Femur (tissue), 1 donor: ENCODE results near the gene LAMA4.
"Not testable (repeated sequence)": the region's sequence is repeated elsewhere in the genome, so short reads cannot be mapped to it uniquely, and the experiment has no call there.

Experiments
- DNase-seq: peaks from one replicate; pipeline ENCODE4 v3.0.0-alpha.2; 2017

Gene LAMA4

DNA sequence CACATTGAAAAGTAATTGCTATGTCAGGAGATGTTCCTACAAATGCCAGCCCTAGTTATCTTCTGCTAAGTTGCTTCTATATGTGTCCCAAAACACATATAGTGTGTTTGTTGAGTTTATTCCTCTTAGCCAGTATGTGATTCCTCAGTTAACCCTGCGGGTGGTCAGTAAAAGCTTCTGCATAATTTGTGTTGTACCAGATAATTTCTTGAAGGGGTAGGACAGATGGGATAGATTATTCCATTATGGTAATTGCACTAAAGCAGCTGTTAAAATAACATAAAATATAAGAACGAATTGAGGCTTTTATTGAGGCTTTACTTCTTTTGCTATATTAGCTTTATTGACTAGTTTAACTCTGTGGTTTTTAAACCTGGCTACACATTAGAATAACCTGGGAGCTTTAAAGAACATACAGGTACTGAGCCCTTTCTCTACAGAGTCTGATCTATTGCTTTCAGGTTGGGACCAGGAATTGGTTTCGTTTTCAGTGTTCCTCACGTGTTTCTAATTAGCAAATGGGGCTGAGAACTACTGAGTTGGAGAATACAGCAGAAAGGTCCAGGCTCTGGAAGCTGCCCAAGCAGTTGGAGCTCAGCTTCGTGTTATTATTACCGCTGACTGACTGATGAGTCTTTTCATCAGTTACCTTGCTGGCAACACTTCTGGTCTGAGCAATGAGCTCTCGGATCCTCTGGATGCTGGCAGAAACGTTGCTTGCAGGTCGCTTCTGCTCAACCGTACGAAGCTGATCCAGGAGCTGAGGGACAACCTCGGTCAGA, 110.0 kb downstream of the LAMA4 start:
- no peak for DNase-seq

DNA sequence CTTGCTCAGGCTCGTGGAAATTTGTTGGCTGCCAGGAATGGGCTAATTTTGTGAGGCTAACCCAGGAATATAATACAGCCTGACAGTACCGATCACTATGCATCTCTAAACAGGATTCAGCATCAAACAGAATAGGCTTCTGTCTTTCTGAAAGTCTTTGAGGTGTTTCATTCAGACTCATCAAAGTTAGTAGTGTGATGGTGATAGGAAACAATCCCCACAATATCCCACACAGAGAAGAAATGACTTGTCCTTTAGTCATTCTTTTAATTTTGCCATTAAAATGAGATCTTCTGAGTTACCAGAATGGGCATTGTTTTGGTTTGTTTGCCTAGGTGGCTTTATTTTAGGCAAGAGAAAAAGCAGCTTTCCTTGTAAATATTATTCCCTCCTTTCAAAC, 112.7 kb downstream of the LAMA4 start:
- DNase-seq = no peak

DNA sequence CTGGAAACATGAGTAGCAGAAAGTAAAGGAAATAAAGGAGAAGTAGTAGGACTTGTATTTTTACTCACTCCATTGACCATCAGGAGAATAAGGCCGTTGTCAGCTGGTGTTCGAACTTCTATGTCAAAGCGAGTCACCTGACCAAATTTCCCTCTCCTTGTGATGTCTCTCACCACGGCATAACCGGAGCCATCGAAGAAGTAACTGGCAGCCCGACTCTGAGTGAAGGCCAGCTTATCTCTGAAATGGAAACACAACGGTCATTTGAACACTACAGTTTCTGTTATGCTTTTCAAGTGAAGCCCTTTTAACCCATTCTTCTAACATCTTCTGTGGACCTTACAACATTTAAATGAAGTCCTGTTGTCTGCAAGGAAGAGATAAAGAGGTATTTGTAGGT, 115.3 kb downstream of the LAMA4 start:
- DNase-seq = no peak

DNA sequence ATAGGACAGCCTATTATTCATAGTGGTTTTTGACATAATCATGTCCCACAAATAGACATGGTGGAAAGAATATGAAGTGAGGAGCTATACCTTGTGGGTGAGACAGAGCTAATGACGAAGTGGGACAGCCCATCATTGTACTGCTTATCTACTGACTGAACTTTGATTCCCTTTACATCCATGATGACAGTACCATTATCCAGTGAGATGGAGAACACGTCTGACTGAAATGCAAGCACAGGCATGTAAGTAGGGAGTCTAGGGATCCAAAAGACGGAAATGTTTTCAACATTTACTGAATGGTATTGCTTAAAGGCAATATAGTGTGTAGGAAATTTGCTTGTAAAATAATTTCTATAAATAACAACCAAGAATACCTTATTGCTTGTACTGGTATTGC, 123.5 kb downstream of the LAMA4 start:
- DNase-seq = no peak

DNA sequence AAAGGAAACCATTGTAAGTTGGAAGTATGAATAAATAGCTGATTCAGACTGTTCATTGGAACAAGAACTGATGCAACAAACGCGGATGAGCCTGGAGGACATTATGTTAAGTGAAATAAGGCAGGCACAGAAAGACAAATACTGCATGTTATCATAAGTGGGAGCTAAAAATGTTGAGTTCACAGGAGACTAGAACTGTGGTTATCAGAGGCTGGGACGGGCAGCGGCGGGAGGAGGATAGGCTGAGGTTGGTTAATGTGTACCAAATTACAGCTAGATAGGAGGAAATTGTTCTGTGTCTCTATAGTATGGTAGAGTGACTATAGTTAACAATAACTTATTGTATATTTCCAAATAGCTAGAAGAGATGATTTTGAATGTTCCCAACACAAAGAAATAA, 126.2 kb downstream of the LAMA4 start:
- DNase-seq = no peak

DNA sequence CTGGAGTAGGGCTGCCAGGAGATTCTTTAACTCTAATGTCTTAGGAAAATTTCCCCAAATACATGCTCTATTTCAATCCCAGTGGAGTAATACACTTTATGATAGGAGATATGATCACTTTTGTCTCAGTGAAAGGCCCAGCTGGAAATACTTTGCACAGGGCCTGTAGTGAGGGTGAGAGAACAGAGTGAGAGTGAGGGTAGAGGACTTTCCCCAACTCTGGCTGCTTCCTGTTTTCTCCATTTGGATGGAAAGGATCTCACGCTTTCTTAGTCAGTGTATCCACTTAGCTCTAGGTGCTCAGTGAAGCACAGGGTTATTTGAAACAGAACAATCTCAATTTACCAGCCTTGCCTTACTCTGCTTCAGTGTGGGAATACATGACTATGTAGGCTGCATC, 130.4 kb downstream of the LAMA4 start:
- DNase-seq = no peak

DNA sequence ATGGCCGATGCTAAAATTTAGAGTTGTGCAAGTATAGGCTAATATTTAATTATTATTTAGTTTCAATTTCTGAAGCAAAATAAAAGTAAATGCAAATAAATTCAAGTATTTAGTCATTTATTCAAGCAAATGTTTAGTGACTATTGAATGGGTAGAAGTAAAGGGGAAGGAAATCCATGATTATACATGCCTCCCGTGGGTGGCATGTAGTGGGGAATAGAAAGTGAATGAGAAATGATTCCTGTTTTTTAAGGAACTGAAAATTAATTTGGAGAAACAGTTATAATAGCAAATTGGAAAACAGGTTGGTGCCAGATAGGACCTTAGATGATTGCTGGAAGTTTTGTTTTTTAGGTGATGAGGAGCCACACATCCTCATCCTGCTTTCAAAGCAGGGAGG, 131.6 kb downstream of the LAMA4 start:
- no peak for DNase-seq

DNA sequence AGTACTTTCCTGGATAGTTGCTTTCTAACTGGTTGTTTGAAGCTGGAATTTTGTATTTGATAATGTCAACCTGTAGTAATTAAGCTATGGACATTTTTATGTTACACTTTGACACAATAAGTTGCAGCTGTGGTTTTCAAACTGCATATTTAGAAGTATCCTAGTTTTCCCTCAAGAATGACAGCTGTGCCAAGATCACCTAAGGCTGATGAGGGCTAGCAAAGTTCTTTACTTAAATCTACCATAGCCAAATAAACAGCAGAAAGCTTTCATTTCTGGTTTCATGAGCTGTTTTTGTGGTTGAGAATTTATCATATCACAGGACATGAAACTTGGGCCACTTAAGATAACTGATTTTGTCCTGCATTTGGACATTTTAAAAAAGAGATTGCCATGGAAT, 136.3 kb downstream of the LAMA4 start:
- no peak for DNase-seq

DNA sequence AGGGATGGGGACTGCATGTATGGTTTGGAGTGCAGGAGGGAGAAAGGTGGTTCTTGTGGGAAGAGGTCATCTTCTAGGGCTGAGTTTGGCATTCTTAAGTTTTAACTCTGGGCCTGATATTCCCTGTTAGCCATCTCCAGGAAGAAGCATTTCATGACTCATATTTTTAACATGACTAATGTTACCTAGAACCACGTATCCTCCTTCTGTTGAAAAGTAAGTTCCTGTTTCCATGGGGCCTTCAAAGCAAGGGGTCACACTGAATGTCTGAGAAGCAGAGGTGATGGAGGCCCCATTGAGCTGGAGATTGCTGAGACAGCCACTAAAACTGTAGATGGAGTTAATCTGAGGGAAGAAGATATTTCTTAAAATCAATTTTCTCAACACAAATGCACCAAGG, 136.8 kb downstream of the LAMA4 start:
- DNase-seq = no peak

DNA sequence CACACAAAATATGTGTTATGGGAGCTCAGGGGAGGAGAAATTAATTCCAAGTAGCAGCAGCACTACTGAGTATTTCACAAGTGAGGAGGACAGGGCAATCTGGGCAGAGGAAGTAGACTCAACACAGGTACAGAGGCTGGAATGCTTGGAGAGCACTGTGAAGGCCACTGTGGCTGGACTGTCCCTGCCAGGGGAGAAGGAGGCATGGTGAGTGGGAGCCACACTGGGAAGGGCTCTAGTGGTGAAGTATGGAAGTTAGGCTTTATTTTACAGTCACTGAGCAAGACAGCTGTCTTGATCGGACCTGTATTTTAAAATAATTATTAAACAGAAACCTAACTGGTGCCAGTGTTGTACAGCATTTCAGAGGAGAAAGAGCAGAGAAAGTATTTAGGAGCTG, 138.1 kb downstream of the LAMA4 start:
- DNase-seq = no peak

DNA sequence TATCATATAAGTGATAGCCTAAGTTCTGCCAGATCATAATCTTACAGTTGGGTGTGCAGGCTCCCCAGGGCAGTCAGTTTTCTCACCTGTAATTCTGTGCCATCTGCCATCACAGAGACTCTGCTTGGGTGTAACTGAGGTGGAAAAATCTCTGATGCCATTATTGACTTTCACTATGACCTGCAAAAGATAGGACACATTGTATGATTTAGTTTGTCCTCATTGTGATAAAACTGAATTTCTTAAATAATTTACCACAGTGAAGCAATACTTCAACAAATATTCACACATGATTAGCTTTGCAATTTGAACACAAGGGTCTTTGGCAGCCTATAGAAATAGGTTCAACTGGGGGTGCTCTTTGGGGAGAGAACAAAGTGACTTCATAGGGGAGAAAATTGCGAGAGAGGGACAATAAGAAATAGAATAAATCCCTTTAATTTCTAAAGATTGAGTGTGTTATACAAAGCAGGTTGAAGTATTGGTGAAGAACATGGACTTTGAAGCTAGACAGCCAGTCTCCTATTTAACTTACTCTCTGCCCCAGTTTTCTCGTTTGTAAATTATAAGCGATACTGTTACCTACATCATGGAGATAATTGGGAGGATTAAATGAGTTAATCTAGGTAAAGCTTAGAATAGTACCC, 139.7 kb downstream of the LAMA4 start:
- DNase-seq = no peak

DNA sequence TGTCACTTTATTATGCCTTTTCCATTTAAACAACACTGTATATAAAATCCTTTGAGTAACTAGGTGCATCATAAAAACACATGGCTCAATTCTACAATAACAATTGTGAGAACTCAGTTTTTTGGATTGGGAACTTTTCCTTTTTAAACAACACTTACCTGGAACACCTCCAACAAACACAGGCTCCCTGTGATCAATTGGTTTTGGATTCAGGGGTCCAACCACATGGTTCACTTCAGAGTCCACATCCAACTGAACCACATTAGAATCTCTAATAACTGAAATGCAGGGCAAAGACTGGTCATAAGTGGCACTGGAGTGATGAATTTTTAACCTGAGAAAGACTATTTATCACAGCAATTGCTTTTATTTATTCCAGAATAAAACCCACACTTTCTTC, 140.4 kb downstream of the LAMA4 start:
- no peak for DNase-seq

DNA sequence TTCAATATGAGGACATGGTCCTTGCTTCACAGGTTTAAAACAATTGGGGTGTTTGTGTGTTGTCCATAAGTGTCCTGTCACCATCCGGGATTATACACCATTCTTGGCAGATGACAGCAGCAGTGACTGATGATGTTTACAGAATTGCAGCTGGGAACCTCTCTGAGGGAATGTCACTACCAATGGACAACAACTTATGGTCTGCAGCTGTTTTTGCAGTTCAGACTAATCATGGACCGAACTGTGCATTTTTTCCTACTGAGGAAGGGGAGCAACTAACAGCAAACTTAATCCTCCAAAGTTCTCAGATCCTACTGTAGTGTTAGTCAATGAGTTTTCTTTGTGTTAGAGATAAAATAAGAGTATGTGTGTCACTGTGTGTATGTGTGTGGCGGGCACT, 140.9 kb downstream of the LAMA4 start:
- peak; percentile 26 for DNase-seq

DNA sequence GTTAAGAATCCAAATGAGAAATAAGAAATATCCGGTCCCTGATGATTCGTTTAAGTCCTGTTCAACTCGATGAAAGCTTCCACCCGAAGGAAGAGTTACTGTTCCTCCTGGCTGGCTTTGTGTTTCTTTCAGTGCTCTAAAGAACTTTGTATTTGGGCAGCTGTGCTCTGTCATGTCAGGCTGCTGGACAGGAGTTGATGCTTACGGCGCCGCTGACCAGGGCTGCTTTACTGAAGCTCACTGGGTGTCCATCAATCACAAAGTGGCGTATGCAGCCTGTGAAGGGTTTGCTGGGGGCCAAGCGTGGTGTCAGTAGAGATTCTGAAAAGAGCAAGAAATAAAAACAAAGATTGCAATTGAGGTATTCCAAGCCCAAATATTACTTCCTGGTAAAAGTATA, 145.1 kb downstream of the LAMA4 start:
- no peak for DNase-seq

DNA sequence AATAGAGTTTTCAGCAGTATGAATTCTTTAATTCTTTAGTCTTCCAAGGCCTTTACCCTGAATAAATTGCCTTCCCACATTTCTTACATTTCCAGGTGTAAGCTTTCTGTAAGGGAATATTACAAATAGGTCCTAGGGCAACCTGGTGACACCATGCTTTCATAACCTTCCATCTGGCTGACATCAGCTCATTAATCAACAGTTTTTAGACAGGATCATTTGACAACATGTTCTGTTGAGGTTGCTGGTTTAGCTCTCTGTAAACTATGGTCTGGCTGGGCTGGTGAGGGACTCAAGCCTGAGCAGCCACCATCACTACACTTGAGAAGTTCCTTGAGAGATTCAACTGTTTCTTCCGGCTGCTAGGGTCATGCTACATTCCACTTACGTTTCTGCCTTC, 147.8 kb downstream of the LAMA4 start:
- DNase-seq = no peak

DNA sequence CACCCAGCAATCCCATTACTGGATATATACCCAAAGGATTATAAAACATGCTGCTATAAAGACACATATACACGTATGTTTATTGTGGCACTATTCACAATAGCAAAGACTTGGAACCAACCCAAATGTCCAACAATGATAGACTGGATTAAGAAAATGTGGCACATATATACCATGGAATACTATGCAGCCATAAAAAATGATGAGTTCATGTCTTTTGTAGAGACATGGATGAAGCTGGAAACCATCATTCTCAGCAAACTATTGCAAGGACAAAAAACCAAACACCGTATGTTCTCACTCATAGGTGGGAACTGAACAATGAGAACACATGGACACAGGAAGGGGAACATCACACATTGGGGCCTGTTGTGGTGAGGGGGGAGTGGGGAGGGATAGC, 148.3 kb downstream of the LAMA4 start:
- not testable (repeated sequence) for DNase-seq

DNA sequence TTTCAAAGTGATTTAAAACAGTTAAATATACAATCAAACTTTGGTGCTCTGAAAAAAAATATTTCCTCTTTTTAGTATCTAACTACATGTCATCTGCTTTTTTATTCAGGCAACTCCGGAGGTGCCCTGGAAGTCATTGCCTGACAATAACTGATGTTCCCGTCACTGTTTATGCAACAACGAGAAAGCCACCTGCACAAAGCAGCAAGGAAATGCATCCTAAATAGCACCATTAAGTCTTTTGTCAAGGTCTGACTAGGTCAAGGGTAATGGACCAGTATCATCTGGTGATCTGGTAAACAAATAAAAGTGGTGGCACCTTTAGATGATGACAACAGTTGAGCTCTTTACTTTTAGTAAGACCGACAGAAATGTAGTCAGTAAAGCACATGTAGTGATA, 153.8 kb downstream of the LAMA4 start:
- no peak for DNase-seq

DNA sequence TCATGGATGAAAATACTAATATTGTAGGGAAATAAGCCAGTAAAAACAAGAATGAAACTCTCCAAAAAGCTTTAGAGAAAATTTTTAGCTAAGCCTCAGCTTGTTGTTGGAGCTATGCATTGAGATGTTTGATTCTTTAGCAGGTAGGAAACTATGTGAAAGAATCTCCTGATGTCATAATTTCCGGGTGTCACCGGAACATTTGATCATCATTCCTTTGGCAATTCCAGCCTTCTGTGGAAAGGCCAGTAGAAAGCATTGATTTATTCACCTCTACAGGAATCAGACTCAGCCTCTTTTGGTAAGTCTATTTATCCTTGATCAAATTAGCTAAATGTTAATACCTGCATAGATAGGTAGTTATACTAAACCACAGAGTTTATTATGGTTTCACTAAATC, 157.5 kb downstream of the LAMA4 start:
- DNase-seq = no peak

DNA sequence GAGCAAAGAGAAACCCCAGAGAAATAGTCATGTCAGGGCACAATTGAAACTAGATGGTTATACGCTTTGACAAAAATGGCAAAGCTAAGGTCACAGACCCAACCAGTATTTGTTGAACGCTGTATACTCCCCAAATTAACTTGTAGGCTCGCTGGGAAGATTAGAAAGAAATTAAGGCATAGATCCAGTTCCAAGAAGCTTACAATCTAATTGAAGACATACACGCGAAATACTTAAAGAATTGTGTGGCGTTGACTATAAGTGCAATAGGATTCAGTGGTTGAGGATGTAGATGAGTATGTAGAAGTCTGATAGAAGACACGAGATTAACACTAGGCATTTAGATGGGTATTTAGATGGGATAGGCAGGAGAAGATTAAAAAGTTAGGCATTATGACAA, 166.5 kb downstream of the LAMA4 start:
- DNase-seq = no peak

DNA sequence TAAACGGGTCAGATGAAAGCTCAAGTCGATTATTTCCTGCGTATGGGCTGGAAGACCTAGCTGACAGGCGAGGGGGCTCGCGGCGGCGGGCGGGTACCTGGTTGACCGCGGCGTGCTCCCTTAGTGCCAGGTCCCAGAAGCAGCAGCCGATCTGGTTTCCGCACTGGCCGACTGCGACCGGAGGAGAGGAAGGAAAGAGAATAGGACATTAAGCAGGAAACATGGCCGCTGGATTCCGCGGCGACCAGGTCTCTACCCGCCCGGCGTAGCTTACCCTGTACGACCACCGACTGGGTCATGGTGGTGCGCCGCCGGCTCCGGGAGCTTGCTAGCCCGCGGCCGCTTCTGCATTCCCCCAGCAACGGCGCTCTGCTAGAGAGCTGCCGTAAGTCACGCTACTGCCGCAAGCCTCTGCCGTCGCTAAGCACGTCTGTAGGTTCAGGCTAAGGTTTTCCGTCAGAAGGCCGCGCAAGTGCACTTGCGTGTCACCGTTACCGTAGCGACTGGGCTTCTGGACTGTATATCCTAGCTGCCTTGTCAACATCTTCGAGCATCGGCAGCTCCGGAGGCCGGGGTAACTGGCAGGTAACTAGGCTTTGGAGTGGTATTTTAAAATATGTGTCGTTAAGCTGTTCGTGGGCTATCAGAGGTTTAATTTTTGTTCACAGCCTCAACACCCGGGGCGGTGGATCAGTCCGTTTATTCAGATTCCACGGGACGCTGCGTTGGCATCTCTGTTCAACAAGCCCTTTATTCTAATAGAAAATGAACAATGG, 167.0 kb downstream of the LAMA4 start, which contains the start of the genes FAM229B and TUBE1:
Gene FAM229B (plus strand): TSS at position 456 of the 776 bp plus-strand sequence. CDS start 11,693 bp downstream, outside the sequence.
Gene TUBE1 (minus strand): TSS at position 347 of the 776 bp plus-strand sequence. CDS start 48 bp downstream, at position 299.
- peak; percentile 96 for DNase-seq

DNA sequence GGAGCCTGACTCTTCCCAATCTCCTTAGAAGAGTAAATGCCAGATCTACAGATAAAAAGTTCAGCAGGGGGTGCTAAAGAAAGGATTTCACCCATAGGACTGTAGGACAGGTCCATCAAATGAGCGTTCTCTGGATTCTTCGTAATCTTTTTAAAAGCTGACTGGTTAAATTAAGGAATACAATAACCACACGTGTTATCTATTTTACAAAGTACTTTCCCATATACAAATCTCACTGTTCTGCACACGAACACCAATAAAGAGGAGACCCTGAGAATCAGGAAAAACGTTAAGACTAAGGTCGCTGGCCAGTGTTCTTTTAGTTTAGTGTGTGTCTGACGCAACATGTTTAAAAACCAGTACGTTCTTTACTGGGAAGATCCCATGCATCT, 167.6 kb downstream of the LAMA4 start:
- no peak for DNase-seq

DNA sequence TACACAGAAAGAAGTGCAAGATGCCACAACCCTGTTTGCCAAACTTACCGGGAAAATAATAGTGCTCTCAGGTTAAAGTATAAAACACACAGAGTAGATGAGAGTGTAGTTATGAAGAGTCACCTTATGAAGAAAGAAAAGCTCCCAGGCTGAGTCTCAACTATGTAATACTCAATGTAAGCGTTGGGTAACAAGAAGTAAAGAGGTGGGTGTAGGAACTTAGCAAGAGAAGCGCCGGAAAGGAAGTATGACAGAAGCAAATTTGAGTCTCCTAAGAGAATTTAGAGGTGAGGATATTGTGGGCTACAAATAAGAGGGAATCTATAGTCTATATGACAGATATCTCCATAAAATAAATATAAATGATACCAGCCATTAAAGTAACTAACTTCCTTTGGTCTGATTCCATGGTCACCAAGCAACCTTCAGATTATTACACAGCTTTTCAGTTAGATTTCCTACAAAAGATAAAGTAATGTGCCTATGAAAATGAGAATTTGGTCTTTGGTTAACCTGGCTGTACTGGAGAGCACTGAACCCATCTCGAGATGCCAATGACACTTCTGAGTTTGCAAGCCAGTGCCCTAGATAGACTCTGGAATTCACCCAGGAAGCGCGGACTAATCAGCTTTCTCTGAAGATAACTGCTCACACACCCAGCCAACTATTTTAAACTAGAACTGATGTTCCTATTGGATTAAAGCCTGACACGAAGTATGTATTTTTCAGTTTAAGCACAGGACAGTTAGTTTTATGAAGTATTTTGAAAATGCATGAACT, 168.9 kb downstream of the LAMA4 start:
- no peak for DNase-seq

DNA sequence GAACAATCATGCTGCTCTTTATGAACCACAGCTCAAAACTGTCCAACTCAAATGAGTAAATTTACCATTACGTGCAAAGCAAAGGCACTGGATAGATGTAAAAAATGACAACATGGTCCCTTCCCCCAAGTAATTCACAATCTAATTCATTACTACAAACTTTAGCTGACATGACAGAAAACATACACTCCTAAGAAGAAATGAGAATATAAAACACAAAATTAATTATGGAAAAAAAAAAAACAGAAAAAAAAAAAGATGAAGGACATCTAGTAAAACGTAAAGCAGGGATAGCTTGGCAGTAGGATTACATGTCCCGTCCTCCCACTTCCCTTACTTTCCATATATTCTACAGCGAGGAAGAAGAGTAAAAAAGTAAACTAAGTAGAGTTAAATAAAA, 172.8 kb downstream of the LAMA4 start:
- DNase-seq = no peak
